H1 (cell line): Measurements from ENCODE around the gene ARHGEF7. TPM values are rescaled to one million over a fixed set of nuclear protein-coding genes. Genes with fewer than 3 reads are reported as not detected.

Source experiments
- EZH2 ChIP-seq: fragments of 200-600 bp; sonication (generic); IDR thresholded peaks from 2 replicates; pipeline ENCODE4 v1.7.1; 2012; ENCODE audit warnings: low read depth, mild to moderate bottlenecking, moderate library complexity, low read length, inconsistent platforms; ENCODE audit not compliant: severe bottlenecking
- HDAC2 ChIP-seq, 2 experiments: fragments of 300-600 bp in 1 of 2; sonication (generic) in 1 of 2; IDR thresholded peaks; 2 replicates each; pipeline ENCODE4 v1.6.1; 2011 to 2012; ENCODE audit warnings: low read depth in 2 of 2, low read length in 2 of 2, mild to moderate bottlenecking in 2 of 2, moderate library complexity in 2 of 2, borderline replicate concordance in 1 of 2, inconsistent platforms in 1 of 2
- HDAC6 ChIP-seq: IDR thresholded peaks from one replicate; pipeline ENCODE4 v1.7.1; 2012; ENCODE audit warnings: low read depth, mild to moderate bottlenecking, inconsistent platforms, low read length, moderate library complexity
- TEAD4 ChIP-seq: IDR thresholded peaks from 2 replicates; pipeline ENCODE4 v1.6.1; 2012; ENCODE audit warnings: low read depth, low read length, inconsistent platforms, mixed read lengths
- polyA plus RNA-seq, 7 experiments: library from polyadenylated mRNA; depleted of rRNA in 3 of 7; stranded (reverse) in 5 of 7; unstranded in 2 of 7; fragments of >200 nt in 5 of 7; fragments of 200-250 nt in 2 of 7; gene quantifications; 1 replicate in 5 of 7; 2 replicates in 1 of 7; 4 replicates in 1 of 7; pipeline versions ENCODE4 v1.2.1 to v1.2.3, GENCODE V29; 2011 to 2013; ENCODE audit warnings: missing spikeins in 2 of 7, mixed read lengths in 2 of 7
- total RNA-seq: library from RNA; stranded (reverse); fragmentation: NEBNext Ultra II Directional; extraction: Animal tissue kit (Norgen Biotek cat#: 25700); gene quantifications from 2 replicates; pipeline ENCODE4 v1.2.1, GENCODE V29; 2021
- TF ChIP-seq, protein P1 (sequence below): IDR thresholded peaks from 2 replicates; pipeline ENCODE4 v1.6.1; 2011; ENCODE audit warnings: low read depth, mild to moderate bottlenecking, low read length; ENCODE audit not compliant: insufficient read depth

ARHGEF7 gene
- total and polyA plus RNA-seq, 2 of the 8 experiments (the other 6 are each of a cell fraction or from before 2014, with no cell fraction given), result 26.2 to 56.5 TPM

DNA sequence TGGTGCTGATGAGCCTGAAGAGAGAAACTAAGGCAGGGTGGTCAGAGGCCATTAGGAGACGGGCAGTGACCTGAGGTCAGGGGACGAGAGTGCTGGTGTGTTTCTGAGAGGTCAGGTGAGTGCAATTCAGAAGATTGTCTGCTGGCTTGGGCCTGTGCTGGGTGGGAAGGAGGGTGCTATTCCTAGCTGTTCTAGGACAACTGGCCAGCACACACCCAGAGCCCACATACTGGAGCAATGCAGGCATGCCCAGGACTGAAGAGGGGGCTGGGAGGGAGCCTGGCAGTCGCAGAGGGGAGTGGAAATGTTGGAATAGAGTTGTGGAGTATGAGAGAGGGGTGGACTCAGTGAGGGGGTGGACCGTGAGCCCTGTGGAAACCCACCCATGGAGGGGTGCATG is 16.5 kb downstream of the ARHGEF7 start (continued):
- TF ChIP-seq HDAC2 (IDR thresholded peaks at IDR 0.05; ENCODE audit: borderline replicate concordance in 1 of 2, low read depth in 2 of 2, low read length in 2 of 2) (no peak), EZH2 (no peak), HDAC6 (no peak), TEAD4 (no peak)
- TF ChIP-seq, protein P1, sequence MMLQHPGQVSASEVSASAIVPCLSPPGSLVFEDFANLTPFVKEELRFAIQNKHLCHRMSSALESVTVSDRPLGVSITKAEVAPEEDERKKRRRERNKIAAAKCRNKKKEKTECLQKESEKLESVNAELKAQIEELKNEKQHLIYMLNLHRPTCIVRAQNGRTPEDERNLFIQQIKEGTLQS, result no peak
